ENCODE results near the gene GRAP2. TPM values are rescaled to one million over a fixed set of nuclear protein-coding genes. Genes with fewer than 3 reads are reported as not detected.
"Not testable (repeated sequence)": the region's sequence is repeated elsewhere in the genome, so short reads cannot be mapped to it uniquely, and the experiment has no call there.

Gene GRAP2
- total and polyA plus RNA-seq, 9 of the 15 experiments (the other 6 are each of a cell fraction or from before 2014, with no cell fraction given), result 4.8 to 88.7 (median 60.4) TPM

GRCh38 chr22:39875176-39875885, 25.6 kb upstream of the GRAP2 start:
- DNase-seq (ENCODE audit: extremely low read depth in 1 of 4, low spot score in 3 of 4); BruUV-seq (replicated peaks); H3K36me3 ChIP-seq (ENCODE audit: control insufficient read depth, insufficient read depth, low read length); H3K9me1 ChIP-seq (ENCODE audit: control insufficient read depth, insufficient read depth, low read length); H3K27ac ChIP-seq (ENCODE audit: extremely low read depth, low read depth, low read length); POLR2A ChIA-PET; H3K27me3 ChIP-seq (ENCODE audit: control insufficient read depth in 2 of 2, insufficient read depth in 2 of 2, low read length in 2 of 2); H3K79me2 ChIP-seq (ENCODE audit: control insufficient read depth, insufficient read depth, low read length); H2AFZ ChIP-seq (ENCODE audit: low read depth, low read length); H4K20me1 ChIP-seq (replicated peaks; ENCODE audit: control insufficient read depth, insufficient read depth, low read length); H3K4me2 ChIP-seq (ENCODE audit: insufficient read depth, low read length); H3K9me3 ChIP-seq (replicated peaks; ENCODE audit: control insufficient read depth, insufficient read depth, low read depth, low read length); in situ Hi-C loops (cut with MboI); H3K4me3 ChIP-seq; H3K9ac ChIP-seq (ENCODE audit: insufficient read depth in 1 of 2, low read depth in 2 of 2, low read length in 2 of 2); ATAC-seq; intact Hi-C loops (cut with micrococcal nuclease); CTCF ChIA-PET (ENCODE audit: low intra/inter-chr PET ratio): not testable (repeated sequence)
- TF ChIP-seq POLR2G (IDR thresholded peaks at IDR 0.05; ENCODE audit: low read depth, low read length), result 0 out of 2 replicates have a peak, but pooled peaks have one; percentile 31
- TF ChIP-seq RBFOX2 (IDR thresholded peaks at IDR 0.05; ENCODE audit: low read depth, low read length), result 0 out of 2 replicates have a peak, but pooled peaks have one; percentile 29
- peak; percentile 72 for FAIRE-seq
- WGBS (ENCODE audit: insufficient coverage, low coverage, missing lambda C conversion rate), result 94% methylated on average over 10 of the region's 42 CpGs
- H3K4me1 ChIP-seq (replicated peaks in 1 of 2; ENCODE audit: control insufficient read depth in 2 of 2, insufficient read depth in 2 of 2, low read length in 2 of 2), result peaks cover 0 to 13% of the 10 kb centered on the region in 2 experiments; a peak in 2 of 5 replicates

GRCh38 chr22:39877079-39877845, 23.6 kb upstream of the GRAP2 start:
- Histone ChIP-seq H3K27me3 (ENCODE audit: control insufficient read depth in 2 of 2, insufficient read depth in 2 of 2, low read length in 2 of 2) (no peaks in the 10 kb centered on the region), H3K9ac (ENCODE audit: insufficient read depth in 1 of 2, low read depth in 2 of 2, low read length in 2 of 2) (0 out of 4 replicates have a peak overlapping the region, but pooled peaks of 1 of the 2 experiments have one; percentile 1), H3K4me3 (no peak overlapping the region), H3K4me1 (replicated peaks in 1 of 2; ENCODE audit: control insufficient read depth in 2 of 2, insufficient read depth in 2 of 2, low read length in 2 of 2) (peaks cover 0 to 16% of the 10 kb centered on the region in 2 experiments; a peak in 2 of 5 replicates), H3K36me3 (ENCODE audit: control insufficient read depth, insufficient read depth, low read length) (no peaks in the 10 kb centered on the region), H2AFZ (ENCODE audit: low read depth, low read length) (peak overlapping the region; percentile 76), H3K4me2 (ENCODE audit: insufficient read depth, low read length) (no peak overlapping the region), H4K20me1 (replicated peaks; ENCODE audit: control insufficient read depth, insufficient read depth, low read length) (no peaks in the 10 kb centered on the region), H3K79me2 (ENCODE audit: control insufficient read depth, insufficient read depth, low read length) (no peaks in the 10 kb centered on the region), H3K27ac (ENCODE audit: extremely low read depth, low read depth, low read length) (peak overlapping the region; percentile 14; the same call in 2 of the 3 replicates), H3K9me1 (ENCODE audit: control insufficient read depth, insufficient read depth, low read length) (no peaks in the 10 kb centered on the region), H3K9me3 (replicated peaks; ENCODE audit: control insufficient read depth, insufficient read depth, low read depth, low read length) (no peaks in the 10 kb centered on the region)
- ChIA-PET POLR2A (interaction anchor here (0.6 kb wide), 1 partner anchor 1452 kb away, joined by 3 read pairs; no protein-coding TSS in a partner anchor), CTCF (ENCODE audit: low intra/inter-chr PET ratio) (no interaction called here)
- no TSS peak for BruUV-seq (replicated peaks)
- WGBS (ENCODE audit: insufficient coverage, low coverage, missing lambda C conversion rate), result 26% methylated on average over 6 of the region's 6 CpGs
- ATAC-seq (peak; percentile 55; the same call in 2 of the 3 replicates), FAIRE-seq (peak; percentile 19), DNase-seq (ENCODE audit: extremely low read depth in 1 of 4, low spot score in 3 of 4) (no peak)
- intact Hi-C loops (cut with micrococcal nuclease), result no loop called here
- in situ Hi-C loops (cut with MboI), result no loop called here
- TF ChIP-seq DACH1 (IDR thresholded peaks at IDR 0.05; ENCODE audit: partially characterized antibody) (no peak), POLR2H (tag; IDR thresholded peaks at IDR 0.05; ENCODE audit: low read depth) (no peak), EHMT2 (IDR thresholded peaks at IDR 0.05) (no peak), GTF2B (IDR thresholded peaks at IDR 0.05; ENCODE audit: extremely low read depth, insufficient read length) (no peak), SMAD4 (CRISPR knock-in tag; conservative IDR thresholded peaks at IDR 0.05) (0 out of 2 replicates have a peak, but pooled peaks have one; percentile 9), YBX1 (IDR thresholded peaks at IDR 0.05) (no peak), TFAM (CRISPR knock-in tag; conservative IDR thresholded peaks at IDR 0.05) (no peak), SRF (CRISPR knock-in tag; IDR thresholded peaks at IDR 0.05) (no peak), HDAC3 (IDR thresholded peaks at IDR 0.05; ENCODE audit: borderline replicate concordance, partially characterized antibody) (no peak), THRAP3 (IDR thresholded peaks at IDR 0.05; ENCODE audit: borderline replicate concordance) (no peak)

Data from K562 (cell line).